HG03469 (cell line): ENCODE results near the gene ZNF22.

Experiments
- ATAC-seq: cut with Tn5 transposase; IDR thresholded peaks from one replicate; pipeline ENCODE4 v1.9.1; 2021; ENCODE audit warnings: mild to moderate bottlenecking, moderate library complexity, moderate number of reproducible peaks; ENCODE audit not compliant: unreplicated experiment

ZNF22 gene

DNA sequence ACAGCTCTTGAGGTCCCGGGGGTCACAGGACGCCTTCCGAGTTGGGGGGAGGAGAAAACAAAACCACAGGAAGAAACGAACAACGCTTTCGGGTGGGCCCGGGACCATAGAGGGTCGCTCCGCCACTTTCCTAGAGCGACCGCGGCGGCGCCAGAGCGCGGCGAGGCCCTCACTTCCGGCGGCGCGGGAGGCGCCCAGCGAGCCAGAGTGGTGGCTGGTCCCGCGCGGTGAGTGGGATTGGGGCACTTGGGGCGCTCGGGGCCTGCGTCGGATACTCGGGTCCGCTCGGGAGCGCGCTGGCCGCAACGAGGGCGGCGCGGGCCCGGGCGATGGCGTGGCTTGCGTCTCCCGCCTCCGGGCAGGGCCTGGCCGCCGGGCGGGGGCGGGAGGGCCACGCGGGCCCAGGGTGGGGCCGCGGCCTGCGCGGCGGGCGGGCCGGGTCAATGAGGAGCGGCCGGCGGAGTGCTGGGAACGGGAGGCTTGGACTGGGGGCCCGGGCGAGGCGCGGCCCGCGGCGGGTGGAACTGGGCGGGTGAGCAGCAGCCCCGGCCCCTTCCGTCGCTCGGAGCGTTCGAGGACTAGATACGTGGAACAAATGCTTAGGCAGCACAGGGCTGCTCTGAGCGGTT, at the start of gene ZNF22:
TSS of gene ZNF22 (plus strand) at position 172 of the 629 bp plus-strand sequence. CDS start 2,446 bp downstream, outside the sequence.
- ATAC-seq: peak; percentile 57

GRCh38 chr10:44951576-44952226, 49.0 kb upstream of the ZNF22 start:
- ATAC-seq: no peak

DNA sequence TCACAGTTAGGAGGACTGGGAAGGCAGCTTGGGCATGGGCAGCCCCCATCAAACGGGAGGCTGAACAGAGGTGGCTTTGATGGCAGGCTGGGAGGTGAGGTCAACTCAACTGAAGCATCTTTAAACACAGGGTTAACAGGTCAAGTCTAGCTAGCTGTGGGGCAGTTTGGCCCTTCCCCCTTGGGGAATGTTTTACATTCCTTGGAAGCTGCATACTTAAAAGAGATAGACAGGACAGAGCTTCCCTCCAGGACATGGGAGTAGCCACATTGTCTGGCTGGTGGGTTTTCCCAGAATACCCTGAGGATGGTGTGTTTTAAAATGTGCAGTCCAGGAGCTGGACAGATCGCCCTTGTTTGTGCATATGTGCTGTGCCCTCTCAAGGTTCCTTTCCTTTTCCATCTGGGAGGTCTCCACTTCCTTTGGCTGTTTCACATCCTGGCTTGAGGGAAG, 47.9 kb upstream of the ZNF22 start:
- ATAC-seq: no peak

GRCh38 chr10:44954042-44954441, 46.7 kb upstream of the ZNF22 start:
- no peak for ATAC-seq

- ATAC-seq: no peak
Measured at GRCh38 chr10:44954962-44955361, 45.8 kb upstream of the ZNF22 start.

DNA sequence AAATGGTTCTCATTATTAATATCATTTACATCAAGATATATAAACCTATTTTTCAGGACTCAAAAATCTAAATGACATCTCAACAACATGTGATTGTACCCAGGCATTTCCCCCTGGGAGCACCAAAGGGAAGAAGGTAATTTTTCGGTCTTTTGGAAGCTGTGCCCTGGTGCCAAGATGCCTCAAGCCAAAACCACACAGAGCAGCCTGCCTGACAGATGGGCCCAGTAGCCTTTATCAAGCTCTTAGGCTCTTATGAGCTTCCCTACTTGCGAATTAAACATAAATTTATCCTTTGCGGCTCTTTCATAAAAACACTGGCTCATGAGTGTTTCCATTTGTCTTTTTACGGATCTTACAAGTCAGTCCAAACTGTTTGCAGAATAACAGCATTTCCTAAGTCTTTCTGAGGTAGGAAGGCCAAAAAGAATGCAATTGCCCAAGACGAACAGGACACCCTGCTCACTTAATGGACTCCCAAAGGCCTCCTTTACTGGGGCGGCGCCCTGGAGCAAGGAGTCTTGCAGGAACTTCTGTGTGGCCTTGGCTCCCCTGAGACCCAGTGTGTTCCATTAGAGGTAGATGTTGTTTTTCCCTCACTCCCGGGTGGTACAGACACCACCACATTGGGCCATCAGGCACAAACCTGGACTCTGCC, 45.2 kb upstream of the ZNF22 start:
- no peak for ATAC-seq

GRCh38 chr10:44956226-44956625, 44.5 kb upstream of the ZNF22 start:
- ATAC-seq: no peak

DNA sequence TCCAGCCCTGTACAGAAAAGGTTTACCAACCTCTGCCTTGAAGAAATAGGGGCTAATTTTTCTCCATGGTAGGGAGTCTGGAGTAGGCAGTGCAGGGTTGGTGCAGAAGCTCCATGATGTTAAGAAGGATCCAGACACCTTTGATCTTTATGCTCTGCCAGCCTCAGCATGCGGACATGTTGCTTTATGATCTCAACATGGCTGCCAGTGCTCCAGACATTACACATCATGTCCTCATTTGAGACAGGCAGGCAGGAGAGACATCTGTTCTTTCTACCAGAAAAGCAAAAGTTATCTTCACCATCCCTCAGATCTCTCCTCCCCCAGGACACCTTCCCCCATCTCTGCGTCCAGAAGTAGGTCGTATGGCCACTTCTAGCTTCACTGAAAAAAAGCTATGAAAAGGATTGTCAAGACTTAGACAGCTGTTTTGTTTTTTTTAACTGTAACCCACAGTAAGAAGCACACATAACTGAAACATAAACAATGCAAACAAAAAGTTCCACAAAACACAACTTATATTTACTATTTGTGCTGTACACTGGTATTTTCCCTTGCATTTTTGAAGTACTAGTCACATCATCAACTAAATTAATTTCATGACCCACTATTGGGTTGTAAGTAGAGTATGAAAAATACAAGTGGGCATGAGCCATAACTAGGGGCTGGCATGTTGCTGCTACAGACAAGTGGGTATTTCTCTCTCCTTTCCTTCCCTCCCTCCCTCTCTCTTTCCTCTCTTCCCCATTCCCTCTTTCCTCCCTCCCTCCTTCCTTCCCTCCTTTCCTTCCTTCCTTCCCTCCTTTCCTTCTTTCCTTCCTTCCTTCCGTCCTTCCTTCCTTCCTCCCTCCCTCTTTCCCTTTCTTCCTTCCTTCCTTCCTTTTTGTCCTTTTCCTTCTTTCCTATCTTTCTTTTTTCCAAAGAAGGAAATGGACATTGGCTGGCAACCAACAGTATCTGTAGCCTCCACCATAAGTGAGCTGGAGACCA, 43.7 kb upstream of the ZNF22 start:
- no peak for ATAC-seq

DNA sequence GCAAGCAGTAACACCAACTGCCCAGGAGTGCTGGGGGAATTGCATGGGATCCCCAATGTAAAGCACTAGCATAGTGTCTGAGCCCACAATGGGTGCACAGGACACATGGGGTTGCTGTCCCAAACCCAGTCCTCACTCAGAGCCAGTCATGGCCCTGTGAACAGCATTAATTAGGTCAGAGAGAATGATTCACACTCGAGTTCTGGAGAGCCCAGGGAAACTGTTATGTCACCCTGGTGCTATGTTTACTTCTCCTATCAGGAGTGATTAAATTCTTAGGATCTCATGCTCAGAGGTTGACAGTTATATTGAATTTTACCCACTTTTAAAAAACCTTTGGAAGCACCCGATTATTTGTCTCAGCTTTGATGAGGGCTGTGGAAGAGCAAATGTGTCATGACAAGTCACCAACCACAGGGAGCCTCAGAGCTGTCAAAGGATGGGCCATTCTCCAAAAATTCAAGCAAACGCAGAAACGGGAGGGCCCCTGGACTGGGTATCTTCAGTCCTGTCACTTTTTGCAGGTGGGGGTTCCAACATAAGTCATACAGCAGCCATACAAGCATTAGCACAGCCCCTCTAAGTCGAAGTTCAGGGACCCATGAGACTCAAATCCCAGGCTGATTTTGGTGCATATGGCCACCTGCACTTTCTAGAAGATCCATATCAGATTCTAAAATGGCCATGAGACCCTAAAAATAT, 42.4 kb upstream of the ZNF22 start:
- no peak for ATAC-seq

DNA sequence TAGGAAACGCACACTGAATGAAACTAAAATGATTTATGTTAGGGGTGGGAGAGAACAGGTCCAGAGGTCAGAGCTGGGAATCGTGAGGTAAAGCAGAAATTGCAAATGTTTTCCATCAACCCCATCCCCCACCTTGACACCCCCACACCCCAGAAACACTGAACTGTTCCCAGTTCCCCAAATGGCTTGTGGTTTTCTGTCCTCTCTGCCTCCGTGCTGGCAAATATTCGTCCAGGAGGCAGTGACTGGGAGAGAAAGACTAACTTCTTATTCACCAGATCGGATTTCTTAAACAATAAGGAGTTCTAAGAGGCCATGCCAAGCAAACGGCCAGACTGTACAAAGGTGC, 41.9 kb upstream of the ZNF22 start:
- ATAC-seq: no peak

DNA sequence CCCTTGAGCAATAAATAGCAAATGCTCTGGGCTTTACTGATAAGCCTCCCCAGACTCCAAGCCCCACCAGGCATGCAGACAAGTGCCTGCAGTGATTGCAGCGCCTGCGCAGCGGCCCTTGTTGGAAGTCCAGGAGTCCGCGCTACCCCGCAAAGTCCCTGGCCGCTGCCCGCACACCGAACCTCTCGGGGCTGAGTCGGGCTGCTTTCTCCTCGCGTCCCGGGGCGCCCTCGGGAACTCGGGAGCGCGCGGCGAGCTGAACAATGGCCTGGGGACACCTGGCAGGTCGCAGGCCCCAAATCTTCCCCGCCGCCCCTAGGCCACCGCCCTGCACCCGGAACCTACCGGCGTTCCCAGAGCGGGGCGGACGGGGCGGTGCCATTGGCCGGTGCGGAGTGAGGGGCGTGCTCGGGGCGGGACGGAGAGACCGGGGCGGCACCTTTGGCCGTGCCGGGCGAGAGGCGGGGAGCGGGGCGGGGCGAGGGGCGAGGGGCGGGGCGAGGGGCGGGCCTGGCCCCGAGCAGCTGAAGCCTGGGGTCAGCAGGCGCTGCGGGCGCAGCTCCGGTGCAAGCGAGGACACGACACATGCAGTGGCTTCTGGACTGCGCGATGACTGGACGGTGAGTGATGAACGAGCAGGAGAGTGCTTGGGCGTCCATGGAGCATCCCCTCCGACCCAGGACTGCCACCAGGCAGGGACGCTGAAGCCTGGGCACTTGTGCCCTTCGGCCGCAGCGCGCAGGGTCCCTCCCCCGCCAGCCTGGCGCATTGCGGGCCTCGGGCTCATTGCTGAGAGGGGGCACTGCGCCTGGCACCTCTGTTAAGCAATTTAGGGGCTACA, 41.3 kb upstream of the ZNF22 start, which contains the start of gene RASSF4:
TSS of gene RASSF4 (plus strand) at position 556 of the 841 bp plus-strand sequence. CDS start 10,401 bp downstream, outside the sequence.
- peak; percentile 88 for ATAC-seq

DNA sequence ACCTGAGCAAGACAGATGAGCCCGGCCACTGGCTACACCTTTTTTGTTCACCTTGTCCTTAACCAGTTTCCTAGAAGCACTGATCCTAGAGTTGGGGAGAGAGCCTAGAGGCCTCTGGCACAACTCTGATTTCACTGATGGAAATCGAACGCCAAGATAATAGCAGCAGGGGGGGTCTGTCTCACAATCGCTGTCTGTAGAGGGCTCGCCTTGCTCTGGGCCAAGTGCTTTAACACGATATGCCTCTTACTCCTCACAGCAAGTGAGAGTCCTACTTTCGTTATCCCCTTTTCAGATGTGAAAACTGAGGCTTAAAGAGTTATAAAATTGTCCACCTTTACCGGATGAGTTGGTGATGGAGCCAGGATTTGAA, 40.6 kb upstream of the ZNF22 start:
- no peak for ATAC-seq

DNA sequence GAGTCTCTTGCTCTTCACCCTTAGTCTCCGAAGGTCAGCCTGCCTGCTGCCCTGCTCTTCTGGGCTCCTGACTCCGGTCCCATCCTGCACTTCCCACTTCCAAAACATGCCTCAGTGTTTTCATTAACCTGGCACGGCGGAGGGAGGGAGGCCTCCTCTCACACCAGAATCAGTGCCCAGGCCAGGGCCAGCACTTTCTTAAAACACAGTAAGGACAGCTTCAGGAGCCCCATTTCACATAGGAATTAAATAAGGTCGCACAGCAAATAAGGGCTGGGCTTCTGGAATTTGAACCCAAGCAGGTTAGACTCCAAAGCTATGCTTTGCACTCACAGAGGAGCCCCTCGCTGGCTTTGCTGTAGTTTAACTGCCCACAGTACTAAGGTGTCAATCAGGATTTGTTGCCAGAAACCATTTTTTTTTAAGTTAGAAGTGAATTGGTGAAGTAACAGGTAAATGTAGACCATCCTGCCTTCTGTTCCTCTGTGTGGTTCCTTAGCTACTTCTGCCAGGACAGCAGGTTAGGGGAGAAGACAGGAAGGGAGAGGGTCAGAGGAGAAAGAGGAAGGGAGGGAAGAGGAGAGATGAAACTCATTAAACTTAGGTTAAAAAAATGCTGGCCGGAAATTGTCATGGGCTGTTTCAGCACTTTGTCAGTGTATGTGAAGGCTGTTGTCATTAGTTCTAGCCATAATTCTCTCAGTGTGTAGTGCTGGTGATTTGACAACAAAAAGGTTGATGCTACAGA, 40.1 kb upstream of the ZNF22 start:
- ATAC-seq: no peak

DNA sequence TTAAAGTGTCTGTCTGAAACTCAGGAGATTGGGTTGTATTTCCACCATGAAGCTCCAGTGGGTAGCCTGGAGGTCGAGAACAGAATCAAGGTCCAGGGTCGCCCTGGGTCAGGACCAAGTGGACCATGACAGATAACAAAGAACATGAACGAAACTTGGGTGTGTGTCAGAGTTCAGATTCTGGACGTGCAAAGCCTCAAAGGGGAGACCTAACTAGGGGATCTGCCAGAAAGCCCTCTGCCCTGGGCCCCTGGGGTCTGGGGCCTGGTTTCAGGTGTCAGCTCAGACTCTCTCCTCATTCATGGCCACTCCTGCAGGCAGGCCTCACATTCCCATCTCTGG, 39.5 kb upstream of the ZNF22 start:
- no peak for ATAC-seq

- no peak for ATAC-seq
Measured at GRCh38 chr10:44961931-44962750, 38.6 kb upstream of the ZNF22 start.

- ATAC-seq: no peak
Measured at GRCh38 chr10:44962870-44963738, 37.6 kb upstream of the ZNF22 start.
